RWPE1 (cell line): Measurements from ENCODE around the gene AP4B1.

ENCODE experiments used
- CTCF ChIA-PET: fragments of 350-600 bp; sonication (Branson Sonifier 250); formaldehyde crosslinking; extraction: SDS; loops from one replicate; lab custom pipeline; 2021; lab: Yijun Ruan, JAX
- POLR2A ChIA-PET: fragments of 400-600 bp; formaldehyde crosslinking; extraction: SDS; loops from one replicate; lab custom pipeline; 2020; ENCODE audit warnings: antibody characterized with exemption; ENCODE audit not compliant: low non-redundant PET; lab: Yijun Ruan, JAX
- DNase-seq: peaks from one replicate; pipeline ENCODE4 v3.0.0; 2012; ENCODE audit warnings: low spot score
- H3K27ac ChIP-seq: fragments of 450-650 bp; 2 replicates; pipeline ENCODE4 v1.5.1; 2017
- TF ChIP-seq, protein P1 (sequence below): fragments of 450-650 bp; conservative IDR thresholded peaks from 2 replicates; pipeline ENCODE4 v1.5.1; 2017; ENCODE audit warnings: low read depth, mild to moderate bottlenecking

Gene AP4B1

DNA sequence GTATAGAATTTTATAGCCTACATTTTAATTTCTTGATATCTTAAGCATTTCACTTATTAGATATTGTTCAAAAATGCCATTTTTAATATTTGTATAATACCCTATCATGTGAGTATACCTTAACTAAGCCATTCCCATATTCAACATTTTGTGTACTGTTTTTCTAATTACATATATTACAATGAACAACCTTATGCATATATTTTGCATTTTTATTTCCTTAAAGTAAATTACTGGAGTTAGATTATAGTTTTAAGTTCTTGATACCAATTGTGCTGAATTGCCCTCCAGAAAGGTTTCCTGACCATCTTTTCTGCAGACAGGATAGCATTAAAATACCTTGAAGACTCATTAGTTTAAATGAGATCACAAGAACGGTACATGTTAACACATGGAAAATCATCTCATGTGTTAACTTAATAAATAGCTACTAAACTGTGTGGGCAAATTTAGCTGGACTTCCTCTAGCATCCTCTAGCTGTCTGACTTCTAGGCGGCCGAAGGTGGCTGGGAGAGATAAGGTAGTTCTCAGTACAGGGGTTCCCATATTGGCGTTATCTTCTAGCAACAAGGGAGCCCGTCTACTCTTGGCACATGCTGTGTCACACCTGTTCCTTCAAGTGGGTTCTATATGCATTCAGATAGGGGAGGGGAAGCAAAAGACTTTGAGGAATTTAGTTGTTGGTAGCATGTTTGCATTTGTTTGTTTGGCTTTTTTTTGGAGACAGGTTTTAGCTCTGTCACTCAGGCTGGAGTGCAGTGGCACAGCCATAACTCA, 9.5 kb upstream of the AP4B1 start:
- no peak overlapping the region for H3K27ac ChIP-seq
- CTCF ChIA-PET = interaction anchor here (0.7 kb wide), 2 partner anchors 8 to 939 kb away, joined by 3 read pairs; no protein-coding TSS in a partner anchor
- DNase-seq = no peak
- POLR2A ChIA-PET = no interaction called here
- TF ChIP-seq, protein P1, sequence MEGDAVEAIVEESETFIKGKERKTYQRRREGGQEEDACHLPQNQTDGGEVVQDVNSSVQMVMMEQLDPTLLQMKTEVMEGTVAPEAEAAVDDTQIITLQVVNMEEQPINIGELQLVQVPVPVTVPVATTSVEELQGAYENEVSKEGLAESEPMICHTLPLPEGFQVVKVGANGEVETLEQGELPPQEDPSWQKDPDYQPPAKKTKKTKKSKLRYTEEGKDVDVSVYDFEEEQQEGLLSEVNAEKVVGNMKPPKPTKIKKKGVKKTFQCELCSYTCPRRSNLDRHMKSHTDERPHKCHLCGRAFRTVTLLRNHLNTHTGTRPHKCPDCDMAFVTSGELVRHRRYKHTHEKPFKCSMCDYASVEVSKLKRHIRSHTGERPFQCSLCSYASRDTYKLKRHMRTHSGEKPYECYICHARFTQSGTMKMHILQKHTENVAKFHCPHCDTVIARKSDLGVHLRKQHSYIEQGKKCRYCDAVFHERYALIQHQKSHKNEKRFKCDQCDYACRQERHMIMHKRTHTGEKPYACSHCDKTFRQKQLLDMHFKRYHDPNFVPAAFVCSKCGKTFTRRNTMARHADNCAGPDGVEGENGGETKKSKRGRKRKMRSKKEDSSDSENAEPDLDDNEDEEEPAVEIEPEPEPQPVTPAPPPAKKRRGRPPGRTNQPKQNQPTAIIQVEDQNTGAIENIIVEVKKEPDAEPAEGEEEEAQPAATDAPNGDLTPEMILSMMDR = no peak

DNA sequence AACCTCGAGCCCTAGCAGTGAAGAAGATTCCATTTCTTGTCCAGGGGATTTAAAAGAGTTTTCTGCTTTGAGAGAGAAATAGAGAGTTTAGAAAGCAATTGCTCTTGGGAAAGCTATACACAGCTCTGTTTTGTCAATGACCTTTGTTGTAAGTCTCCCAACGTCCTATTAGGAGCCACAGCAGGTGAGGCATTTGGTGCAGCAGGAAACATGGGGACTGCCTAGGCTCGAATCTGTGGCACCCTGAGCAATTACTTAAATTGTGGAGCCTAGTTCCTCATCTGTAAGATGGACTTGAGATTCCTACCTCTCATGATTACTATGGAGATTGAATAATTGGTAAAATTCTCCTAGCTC, 8.7 kb upstream of the AP4B1 start:
- ChIA-PET POLR2A (interaction anchor here (0.9 kb wide), 1 partner anchor 16 kb away, joined by 3 read pairs; the partner anchor contains the start of gene HIPK1), CTCF (interaction anchor here (0.6 to 0.7 kb wide), 3 partner anchors 20 to 938 kb away, joined by 3 to 4 read pairs (median 3); no protein-coding TSS in a partner anchor)
- peak overlapping the region; percentile 18; the same call in 1 of the 2 replicates for H3K27ac ChIP-seq
- TF ChIP-seq, protein P1 = no peak
- no peak for DNase-seq

DNA sequence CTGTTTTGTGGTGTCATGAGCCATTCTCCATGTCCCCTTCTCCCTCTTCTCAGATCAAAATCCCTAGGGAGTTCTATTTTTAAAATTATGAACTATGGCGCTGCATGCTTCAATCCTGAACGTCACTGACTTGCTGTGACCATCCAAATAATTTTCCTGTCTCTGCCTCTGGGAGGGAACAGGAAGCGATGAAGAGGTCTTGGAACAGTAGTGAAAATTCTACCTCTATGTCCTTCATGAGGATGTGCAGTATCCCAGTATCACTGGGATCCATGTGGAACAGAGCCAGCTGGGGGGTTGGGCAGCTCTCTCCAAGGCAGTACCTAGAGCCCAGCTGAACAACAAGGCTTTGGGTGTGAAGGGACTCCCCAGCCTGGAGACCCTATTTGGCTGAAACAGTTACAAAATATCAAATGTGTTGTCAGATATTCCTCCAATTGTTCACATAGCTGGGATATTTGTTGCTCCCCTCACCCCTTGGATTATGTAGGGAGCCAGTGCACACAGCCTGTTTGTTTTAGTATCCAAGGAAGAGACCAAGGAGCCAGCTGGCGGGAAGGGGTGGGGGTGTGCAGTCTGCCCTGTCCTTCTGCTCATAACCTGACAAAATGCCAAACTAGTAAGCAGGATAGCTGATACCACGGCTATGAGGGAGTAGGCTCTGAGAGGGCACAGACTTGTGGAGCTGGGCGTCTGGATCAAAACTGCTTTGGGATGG, 8.2 kb upstream of the AP4B1 start:
- ChIA-PET POLR2A (interaction anchor here (0.9 kb wide), 1 partner anchor 16 kb away, joined by 3 read pairs; the partner anchor contains the start of gene HIPK1), CTCF (interaction anchor here (0.6 to 0.7 kb wide), 2 partner anchors 20 to 26 kb away, joined by 3 to 4 read pairs; no protein-coding TSS in a partner anchor)
- peak overlapping the region; percentile 18 for H3K27ac ChIP-seq
- TF ChIP-seq, protein P1 = no peak
- no peak for DNase-seq

DNA sequence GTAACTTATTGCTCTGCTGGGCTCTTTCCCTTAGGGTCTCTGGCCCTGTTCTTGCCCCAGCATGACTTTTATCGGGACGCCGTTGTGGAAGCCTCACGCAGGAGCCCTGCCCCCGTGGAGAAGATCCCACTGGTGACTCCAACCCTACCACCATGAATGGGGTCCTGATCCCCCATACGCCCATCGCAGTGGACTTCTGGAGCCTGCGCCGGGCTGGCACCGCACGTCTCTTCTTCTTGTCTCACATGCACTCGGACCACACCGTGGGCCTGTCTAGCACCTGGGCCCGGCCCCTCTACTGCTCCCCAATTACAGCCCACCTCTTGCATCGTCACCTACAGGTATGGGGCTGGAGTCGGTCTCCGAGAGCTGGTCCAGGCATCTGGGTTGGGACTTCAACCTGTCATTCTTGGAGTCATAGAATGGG, 849 bp upstream of the AP4B1 start:
- CTCF ChIA-PET = interaction anchor here (0.5 to 2.8 kb wide), 4 partner anchors 9 to 79 kb away, joined by 3 to 16 read pairs (median 3); partner anchors contain the start of gene HIPK1
- DNase-seq = peak; percentile 30
- POLR2A ChIA-PET = interaction anchor here (1.1 to 2.4 kb wide), 2 partner anchors 25 to 94 kb away, joined by 3 to 19 read pairs; partner anchors contain the start of genes HIPK1 and RSBN1
- peak overlapping the region; percentile 94 for H3K27ac ChIP-seq
- TF ChIP-seq, protein P1 = no peak

DNA sequence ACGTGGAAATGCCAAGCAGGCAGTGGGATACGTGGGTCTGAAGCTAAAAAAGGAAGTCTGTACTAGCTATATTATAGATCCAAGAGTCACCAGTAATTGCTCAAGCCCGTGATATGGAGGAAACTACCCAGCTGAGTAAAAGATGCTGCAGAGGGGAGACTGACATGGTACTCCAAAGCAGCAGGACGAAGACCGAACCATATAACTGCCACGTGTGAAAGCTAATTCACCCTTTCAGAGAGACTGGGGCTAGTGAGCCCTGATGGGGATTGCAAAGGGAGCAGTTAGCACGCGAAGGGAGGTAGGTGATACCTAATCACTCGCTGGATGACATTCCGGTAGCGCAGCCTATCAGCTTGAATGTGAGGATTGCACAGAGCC, 316 bp downstream of the AP4B1 start:
- H3K27ac ChIP-seq = peak overlapping the region; percentile 94
- TF ChIP-seq, protein P1 = no peak
- CTCF ChIA-PET = interaction anchor here (0.6 to 2.8 kb wide), 2 partner anchors 25 to 621 kb away, joined by 4 to 16 read pairs; partner anchors contain the start of gene HIPK1
- DNase-seq = peak; percentile 60
- POLR2A ChIA-PET = interaction anchor here (0.5 to 2.4 kb wide), 3 partner anchors 26 to 608 kb away, joined by 3 to 19 read pairs (median 4); partner anchors contain the start of genes HIPK1 and RSBN1
